ENCODE results near the gene LMTK2.

The LMTK2 gene

DNA sequence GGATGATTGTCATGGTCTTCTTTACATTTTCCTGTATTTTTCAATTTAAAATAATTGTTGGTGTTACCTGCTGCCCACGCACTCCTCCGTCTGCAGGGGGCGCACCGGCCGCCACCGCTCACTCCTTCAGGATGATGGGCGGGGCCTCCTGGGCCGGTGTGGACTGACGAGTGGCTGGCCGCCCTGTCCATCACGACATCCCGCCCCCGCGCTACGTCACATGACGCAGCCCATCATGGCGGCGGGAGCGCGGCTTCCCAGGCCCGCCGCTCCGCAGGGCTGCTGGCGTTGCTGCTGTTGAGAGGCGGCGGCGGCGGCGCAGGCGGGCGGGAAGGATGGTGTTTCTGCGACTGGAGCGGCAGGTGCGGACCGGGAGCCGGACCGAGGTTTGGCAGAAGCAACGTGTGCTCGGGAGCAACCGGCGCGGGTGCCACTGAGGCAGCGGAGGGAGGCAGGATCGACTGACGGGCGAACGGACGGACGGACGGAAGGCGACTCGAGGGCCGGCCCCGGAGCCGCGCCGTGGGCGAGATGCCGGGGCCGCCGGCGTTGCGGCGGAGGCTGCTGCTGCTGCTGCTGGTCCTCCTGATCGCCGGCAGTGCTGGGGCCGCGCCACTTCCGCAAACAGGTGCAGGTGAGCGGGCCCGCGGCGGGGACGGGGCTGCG, at the start of gene LMTK2:
Gene LMTK2 (plus strand): TSS at position 216 of the 666 bp plus-strand sequence. CDS start 316 bp downstream, at position 532.
- DNase-seq: peak; percentile 90 to 98 (median 95)

DNA sequence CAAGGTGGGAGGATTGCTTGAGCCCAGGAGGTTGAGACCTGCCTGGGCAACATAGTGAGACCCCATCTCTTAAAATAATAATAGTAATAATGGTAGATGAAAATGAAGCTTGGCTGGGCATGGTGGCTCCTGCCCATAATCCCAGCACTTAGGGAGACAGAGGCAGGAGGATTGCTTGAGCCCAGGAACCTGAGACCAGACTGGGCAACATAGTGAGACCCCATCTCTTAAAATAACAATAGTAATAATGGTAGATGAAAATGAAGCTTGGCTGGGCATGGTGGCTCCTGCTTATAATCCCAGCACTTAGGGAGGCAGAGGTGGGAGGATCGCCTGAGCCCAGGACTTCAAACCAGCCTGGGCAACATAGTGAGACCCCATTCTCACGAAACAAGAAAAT, 49.5 kb upstream of the LMTK2 start:
- no peak for DNase-seq

DNA sequence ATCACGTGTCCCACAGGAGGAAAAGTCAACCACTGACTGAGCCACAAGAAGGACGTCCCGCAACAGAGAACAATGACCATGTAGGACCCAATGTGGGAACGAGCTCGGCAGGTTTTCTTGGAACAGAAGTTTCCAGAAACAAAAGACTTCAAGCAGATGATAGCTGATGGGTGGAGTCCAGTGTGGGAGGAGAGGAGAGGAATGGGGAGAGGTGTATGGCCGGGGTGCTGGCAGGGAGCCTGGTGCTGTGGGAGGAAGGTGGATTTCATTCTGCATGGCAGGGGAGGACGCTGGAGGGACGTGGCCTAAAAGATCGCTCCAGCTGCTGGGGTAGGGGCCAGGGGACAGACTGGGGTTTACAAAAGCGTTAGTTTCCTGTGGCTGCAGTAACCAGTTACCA, 48.5 kb upstream of the LMTK2 start:
- no peak for DNase-seq

DNA sequence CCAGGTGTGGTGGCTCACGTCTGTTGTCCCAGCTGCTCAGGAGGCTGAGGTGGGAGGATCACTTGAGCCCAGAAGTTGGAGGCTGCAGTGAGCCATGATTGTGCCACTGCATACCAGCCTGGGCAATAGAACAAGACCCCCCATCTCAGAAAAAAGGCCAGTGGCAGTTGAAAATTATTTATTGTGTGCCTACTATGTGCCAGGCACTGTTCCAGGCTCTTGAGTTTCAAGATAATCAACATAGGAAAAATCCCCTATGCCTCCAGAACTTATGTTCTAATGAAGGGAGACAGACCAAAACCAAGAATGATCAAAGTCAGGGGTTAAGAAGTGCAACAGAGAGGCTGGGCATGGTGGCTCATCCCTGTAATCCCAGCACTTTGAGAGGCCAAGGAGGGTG, 42.4 kb upstream of the LMTK2 start:
- DNase-seq: no peak

DNA sequence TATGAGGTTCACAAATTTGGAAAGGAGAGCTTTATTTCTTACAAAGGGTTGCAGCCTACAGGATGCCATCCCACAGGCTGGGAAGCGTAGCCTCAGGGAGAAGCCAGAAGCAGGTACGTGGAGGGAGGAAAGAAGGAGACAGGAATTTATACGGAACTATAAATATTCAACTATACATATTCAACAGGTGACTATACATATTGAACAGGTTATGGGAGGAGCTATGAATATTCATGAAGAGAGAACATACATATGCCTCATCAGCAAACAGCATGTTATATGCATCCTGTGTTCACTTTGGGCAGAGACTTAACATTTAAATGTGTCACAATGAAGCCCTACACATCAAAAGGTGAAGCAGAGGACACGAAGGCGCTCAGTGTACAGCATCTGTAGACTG, 40.5 kb upstream of the LMTK2 start:
- DNase-seq: no peak

DNA sequence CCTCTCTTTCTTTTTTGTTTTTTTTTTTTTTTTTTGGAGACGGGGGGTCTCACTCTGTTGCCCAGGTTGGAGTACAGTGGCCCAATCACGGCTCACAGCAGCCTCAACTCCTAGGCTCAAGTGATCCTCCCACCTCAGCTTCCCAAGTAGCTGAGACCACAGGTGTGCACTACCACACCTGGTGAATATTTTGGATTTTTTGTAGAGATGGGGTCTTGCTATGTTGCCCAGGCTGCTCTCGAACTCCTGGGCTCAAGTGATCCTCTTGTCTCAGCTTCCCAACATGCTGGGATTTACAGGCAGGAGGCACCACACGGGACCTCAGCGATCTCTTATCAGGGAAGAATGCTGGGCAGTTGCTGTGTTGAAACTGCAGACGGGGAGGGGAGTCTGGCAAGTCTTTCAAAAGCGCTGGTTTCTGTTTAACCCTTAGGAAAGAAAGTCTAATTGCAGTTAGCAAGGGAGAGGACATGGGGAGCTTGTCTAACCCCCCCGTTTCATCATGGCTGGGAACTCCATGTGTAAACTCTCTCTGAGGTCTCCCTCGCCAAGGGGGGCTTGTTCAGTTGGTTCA, 39.6 kb upstream of the LMTK2 start:
- DNase-seq: no peak

DNA sequence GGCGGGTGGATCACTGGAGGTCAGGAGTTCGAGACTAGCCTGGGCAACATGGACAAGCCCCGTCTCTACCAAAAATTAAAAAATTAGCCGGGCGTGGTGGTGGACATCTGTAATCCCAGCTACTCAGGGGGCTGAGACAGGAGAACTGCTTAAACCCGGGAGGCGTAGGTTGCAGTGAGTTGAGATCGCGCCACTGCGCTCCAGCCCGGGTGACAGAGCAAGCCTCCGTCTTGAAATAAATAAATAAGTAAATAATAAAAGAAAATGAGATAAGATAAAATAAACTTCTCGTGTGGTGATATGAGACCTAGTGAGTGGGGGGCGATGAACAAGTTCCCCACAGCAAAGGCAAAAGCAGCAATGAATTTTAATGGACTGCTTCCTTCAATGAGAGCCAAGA, 33.6 kb upstream of the LMTK2 start:
- DNase-seq: no peak

DNA sequence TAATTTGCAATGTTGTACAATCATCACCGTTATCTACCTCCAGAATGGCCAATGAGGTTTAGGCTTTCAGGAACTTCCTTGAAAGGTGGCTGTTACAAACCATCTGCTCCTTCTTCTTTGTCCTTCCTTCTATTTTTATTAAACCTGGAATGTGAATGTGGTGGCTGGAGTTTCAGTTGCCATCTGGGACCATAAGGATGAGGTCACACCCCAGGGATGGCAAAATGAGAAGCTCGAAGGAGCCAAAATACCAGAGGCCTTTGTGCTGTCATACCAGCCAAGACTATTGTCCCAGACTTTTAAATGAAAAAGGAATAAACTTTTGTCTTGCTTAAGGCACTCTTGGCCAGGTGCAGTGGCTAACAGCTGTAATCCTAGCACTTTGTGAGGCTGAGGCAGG, 30.9 kb upstream of the LMTK2 start:
- DNase-seq: no peak

DNA sequence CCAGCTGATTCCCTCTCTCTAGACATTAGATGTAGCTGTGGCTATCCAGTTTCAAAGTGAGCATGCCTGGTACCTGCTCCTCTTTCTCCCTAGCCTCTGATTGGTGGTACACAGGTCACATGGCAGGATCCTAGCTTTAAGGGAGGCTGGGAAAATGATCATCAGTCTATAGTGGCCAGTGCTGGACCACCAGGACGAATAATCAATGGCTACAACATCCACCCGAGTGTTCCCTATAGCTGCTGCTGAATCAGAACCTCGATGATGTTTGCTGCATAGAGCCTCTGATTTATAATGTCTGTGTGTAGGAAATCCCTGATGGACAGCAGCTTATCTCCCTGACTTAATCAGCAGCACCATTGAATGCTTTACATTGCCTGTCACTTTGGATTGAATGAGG, 28.9 kb upstream of the LMTK2 start:
- no peak for DNase-seq

DNA sequence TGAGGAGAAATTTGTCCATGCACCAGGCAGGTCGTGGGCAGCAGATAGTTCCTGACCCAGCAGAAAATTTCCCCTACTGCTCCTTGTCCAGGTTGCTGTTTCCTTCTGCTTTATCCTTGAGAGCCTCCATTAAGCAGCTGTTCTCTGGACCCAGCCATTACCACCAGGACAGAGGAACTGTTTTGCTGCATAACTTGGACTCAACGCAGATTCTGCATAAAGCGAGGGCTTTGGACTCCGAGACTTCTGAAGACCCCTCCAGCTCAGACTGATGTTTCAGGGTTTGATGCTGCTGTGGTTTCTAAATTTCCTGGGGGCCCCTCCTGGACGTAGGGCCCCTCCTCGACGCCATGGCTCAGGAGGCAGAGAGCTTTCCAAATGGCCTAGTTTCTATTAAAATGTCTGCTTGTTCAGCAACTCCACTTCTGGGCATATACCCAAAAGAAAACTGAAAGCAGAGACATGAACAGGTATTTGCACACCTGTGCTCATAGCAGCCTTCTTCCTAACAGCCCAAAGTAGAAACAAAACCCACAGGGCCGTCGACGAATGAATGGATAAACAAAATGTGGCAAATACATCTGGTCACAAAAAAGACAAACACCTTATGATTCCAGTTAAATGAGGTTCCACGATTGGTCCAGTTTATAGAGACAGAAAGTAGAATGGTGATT, 28.3 kb upstream of the LMTK2 start:
- no peak for DNase-seq

DNA sequence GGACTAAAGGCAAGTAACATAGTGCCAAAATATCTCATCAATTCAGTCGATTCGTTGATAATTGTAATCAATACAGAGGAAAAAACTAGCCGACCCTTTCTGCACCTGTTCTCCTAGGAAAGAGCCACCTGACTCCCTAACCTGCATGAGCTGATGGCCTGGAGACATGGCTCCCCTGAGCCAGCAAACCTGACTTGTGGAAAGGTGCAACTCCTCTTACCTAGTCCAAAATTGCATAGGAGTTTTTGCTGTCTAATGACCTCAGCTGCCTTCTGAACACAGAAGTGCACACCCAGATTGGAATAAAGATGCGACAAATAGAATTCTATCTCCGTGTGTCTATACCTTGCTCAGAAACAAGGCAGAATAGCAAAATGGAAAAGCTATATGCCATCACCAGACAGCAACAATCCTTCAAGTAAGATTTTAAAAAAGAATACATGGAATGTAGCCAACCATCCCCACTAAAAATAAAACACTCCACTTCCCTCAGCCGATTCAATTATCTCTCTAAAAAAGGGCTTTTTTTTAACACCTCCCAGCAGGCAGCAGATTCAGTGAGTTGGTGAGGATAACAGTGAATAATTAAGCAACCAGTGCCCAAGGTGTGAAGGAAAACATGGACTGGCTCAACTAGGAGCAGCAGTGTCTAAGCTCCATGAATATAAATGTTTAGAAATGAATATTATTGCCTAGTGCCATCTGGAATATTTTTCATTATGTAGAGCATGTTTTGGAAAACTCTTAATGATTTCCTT, 26.6 kb upstream of the LMTK2 start:
- DNase-seq: no peak

DNA sequence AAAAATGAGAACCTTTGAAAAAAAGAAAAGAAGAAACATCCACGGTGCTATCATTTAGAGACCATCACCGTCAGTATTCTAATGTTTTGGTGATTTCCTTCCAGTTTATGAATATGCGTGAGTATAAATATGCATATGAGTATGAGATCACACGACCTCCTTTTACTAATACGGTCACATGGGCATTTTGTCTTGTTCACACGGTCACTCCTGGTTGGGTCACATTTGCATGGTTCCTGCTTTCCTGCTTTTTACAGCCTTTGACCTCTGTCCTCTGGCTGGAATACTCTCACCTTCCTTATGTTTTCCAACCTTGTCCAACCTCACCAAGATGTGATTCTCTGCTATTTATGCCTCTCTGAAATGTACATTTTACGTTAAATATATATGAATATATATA, 25.3 kb upstream of the LMTK2 start:
- DNase-seq: no peak

DNA sequence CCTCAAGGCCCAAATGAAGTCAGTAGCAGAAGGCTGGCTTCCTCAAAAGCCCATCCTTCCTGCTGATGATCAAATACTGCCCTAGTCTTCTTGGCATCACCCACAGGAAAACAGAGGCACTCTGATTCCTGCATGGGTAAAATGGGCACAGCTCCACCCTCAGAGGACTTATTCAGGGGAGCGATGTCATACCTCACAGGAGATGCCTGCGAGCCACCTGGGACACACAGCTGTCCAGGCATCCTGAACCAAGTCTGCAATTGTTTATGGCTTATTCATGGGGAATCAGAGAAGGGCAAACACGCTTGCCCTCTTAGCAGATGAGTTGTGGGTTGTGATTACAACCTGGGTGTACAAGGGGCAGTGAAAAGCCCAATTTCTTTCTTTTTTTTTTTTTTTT, 22.0 kb upstream of the LMTK2 start:
- DNase-seq: no peak

DNA sequence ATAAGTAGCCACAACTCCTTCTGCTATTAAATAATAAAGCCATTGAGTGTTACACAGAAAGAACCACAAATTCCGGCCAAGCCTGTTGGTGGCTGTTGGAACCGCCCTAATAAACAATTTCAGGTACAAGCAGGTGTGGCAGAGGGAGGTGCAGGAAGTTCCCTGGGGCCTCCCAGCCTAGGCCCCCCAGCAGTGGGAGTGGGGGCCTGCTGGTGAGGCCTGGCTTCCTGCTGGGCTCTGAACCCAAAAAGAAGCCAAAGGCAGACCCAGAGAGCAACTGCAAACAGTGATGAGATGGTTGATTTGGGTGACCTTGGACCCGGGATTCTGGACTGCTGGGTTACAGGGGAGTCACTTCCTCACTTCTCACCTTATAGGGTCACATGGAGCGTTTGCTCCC, 21.0 kb upstream of the LMTK2 start:
- DNase-seq: no peak

DNA sequence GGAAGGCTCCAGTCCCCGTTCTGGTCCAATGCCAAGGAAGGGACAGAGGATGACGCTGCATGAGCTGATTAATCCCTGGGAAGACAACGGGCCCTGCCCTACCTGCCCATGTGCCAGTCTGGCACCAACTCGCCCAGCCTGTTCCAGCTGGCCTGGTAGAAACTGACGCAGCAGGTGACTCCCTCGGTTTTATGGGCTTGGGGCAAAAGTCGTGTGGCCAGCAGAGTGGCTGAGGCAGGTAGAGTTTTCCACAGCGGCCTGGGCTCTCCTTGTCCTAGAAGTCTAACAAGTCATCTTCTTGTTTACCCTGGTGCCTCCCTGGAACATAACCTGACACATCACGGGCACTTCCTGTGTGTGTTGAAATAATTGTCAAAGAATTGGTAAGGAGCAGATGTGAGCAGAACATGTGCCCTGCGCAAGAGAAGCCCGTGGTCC, 20.4 kb upstream of the LMTK2 start:
- no peak for DNase-seq

DNA sequence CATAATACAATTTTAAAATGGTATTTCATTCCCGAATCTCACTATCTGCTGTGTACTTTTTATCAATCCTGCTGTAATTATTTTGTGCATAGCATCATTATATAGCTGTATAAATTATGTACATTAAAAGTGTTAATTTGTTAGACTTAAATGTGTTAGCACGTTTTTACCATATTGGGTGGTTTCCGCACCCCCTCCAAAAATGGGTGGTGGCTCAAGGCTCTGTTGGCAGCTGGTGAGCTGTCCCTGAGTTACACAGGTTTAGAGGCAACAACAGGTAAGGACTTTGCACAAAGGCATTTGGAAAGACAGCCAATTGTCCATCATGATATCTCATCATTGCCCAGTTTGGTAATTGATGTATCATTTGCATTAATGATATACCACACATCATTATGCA, 18.6 kb upstream of the LMTK2 start:
- DNase-seq: no peak

DNA sequence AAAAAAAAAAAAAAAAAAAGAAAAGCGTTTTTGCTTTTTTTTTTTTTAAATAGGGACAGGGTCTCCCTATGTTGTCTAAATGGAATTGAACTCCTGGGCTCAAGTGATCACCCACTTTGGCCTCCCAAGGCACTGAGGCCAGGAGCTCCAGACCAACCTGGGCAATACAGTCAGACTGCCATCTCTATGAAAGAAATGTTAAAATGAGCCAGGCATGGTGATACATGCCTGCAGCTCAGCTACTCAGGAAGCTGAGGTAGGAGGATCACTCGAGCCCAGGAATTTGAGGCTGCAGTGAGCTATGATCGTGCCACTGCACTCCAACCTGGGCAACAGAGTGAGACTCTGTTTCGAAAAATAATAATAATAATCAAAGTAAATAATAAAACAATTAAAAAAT, 16.5 kb upstream of the LMTK2 start:
- DNase-seq: no peak

DNA sequence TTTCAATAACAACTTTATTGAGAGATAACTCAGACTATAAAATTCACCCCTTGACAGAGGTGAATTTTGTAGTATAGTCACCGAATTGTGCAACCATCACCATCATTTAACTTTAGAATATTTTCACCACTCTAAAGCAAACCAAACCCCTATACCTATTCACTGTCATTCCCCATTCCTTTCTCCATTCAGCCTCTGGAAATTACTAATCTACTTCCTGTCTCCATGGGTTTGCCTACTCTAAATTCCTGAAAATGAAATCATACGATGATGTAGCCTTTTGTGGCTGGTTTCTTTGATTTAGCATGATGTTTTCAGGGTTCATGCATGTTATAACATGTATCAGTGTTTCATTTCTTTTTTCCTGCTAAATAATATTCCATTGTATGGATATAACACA, 15.6 kb upstream of the LMTK2 start:
- no peak for DNase-seq

DNA sequence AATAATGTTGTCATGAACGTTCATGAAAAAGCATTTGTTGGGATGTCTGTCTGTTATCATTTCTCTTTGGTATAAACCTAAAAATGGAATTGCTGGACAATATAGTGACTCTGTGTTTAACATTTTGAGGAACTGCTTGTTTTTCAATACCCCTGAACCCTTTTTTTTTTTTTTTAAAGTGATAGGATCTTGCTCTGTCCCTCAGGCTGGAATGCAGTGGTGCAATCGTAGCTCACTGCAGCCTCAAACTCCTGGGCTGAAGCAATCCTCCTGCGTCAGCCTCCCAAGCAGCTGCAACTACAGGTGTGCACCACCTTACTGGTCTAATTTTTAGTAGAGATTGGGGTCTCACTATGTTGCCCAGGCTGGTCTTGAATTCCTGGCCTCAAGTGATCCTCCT, 15.1 kb upstream of the LMTK2 start:
- no peak for DNase-seq

DNA sequence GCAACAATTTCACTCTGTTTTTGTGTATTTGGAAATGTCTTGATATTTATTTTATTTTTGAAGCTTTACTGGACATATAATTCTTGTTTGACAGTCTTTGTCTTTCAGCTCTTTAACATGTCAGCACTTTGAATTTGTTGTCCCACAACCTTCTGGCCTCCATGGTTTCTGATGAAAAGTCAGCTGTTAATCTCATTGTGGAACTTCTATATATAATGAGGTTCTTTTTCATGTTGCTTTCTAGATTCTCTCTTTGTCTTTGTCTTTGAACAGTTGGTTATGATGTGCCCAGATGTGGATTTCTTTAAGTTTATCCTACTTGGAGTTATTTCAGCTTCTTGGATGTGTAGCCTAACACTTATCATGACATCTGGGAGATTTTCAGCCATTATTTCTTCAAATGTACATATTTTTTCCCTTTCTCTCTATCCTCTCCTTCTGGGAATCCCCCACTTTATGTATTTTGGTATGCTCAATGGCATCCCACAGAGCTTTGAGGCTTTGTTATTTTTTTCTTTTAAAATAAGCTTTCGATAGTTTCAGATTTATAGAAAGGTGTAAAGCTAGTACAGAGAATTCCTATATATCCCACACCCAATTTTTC, 9.5 kb upstream of the LMTK2 start:
- no peak for DNase-seq

DNA sequence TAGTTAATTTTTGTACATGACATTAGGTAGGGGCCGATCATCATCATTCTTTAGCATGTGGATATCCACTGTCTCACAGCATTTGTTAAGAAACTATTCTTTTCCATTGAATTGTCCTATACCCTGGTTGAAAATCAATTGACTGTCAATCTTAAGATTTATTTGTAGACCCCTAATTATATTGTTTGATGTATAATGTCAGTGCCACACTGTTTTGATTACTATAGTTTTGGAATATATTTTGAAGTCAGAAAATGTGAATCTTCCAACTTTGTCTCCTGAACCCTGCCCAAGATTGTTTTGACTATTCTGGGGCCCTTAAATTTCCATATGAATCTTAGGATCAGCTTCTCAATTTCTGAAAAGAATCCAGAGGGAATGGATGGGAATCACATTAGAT, 6.6 kb upstream of the LMTK2 start:
- DNase-seq: no peak

DNA sequence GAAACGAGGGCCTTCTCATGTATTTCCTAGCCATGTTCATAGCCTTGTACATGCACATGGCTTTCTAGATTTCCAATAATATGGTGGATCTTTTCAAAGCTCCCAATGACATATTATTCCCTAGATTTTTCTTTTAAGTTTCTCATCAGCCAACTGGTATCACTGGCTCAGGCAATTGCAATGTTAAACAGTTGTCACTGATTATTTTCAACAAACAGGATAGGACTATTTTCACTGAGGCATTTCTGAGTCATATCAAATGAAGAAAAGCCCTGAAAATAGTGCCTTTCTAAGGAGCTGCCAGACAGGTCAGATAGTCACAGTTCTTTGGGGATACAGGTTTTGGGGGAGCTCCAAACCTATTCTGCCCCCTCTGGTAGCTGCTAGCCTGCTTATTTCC, 4.5 kb upstream of the LMTK2 start:
- no peak for DNase-seq

DNA sequence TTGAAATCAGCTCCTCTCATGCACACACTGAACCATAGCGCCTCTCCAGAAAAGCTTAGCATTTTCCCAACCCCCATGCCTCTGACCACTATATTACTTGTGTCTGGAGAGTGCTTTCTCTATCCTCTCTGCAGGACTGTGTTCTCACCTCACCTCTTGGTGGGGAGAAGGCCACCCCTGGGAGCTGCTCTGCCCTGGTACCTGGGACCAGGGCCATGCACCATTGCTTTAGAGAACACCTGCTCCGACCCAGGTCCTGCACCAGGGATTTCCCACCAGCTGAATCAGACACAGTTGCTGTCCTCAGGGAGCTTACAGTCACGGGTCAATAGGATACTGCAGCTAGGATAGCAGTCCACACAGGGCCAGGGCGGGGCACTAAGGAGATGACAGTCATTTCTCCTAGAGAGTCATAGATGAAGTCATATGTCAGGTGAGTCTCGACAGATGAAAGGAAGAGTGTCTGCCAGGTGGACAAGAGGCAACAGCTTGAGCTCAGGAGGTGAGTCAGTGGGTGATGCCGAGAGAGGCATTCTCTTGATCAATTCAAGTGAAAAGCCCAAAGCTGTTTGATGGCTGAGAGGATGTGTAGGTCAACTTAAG, 619 bp upstream of the LMTK2 start:
- peak in 1 of 6 experiments; percentile 14 for DNase-seq

Data from stimulated activated naive CD4-positive, alpha-beta T cell (primary cell).